AG08395 (cell line): ENCODE measurements around the gene TBC1D3K.
"Not testable (repeated sequence)": the region's sequence is repeated elsewhere in the genome, so short reads cannot be mapped to it uniquely, and the experiment has no call there.

ENCODE experiments used
- DNase-seq: peaks from one replicate; pipeline ENCODE4 v3.0.0; 2012; ENCODE audit warnings: mixed read lengths, low spot score

Gene TBC1D3K

GRCh38 chr17:37924115-37924514 lies at the start of gene TBC1D3K:
TSS of gene TBC1D3K (plus strand) at chr17:37924415. CDS start at chr17:37926000, 1,585 bp downstream.
- not testable (repeated sequence) for DNase-seq

- DNase-seq, result no peak
These were observed 39.7 kb upstream of the TBC1D3K start for GRCh38 chr17:37884516-37884915.

- DNase-seq, result no peak
These were observed 39.1 kb upstream of the TBC1D3K start for GRCh38 chr17:37885136-37885535.

- DNase-seq, result no peak
These were observed 35.3 kb upstream of the TBC1D3K start for GRCh38 chr17:37888881-37889280.

- not testable (repeated sequence) for DNase-seq
These were observed 27.3 kb upstream of the TBC1D3K start for GRCh38 chr17:37896961-37897360.
